HG03378 (cell line): ENCODE measurements around the gene FAM118B.

Source experiments
- ATAC-seq: cut with Tn5 transposase; IDR thresholded peaks from one replicate; pipeline ENCODE4 v1.9.1; 2021; ENCODE audit warnings: mild to moderate bottlenecking, moderate library complexity; ENCODE audit not compliant: unreplicated experiment

The FAM118B gene

GRCh38 chr11:126268361-126268707 is 56.8 kb downstream of the FAM118B start:
- no peak for ATAC-seq

GRCh38 chr11:126268708-126269579 is 57.4 kb downstream of the FAM118B start, which contains the start of the genes FOXRED1 and SRPRA:
FOXRED1 (plus strand) TSS chr11:126269154; CDS start chr11:126269207, 53 bp downstream.
SRPRA (minus strand) TSS chr11:126268895; CDS start chr11:126268804, 91 bp downstream.
- peak; percentile 94 for ATAC-seq

- no peak for ATAC-seq
These were observed 65.7 kb downstream of the FAM118B start for GRCh38 chr11:126277322-126277721.

GRCh38 chr11:126277780-126278179 is 66.2 kb downstream of the FAM118B start:
- ATAC-seq = no peak

- ATAC-seq = no peak
These were observed 67.6 kb downstream of the FAM118B start for GRCh38 chr11:126279191-126279590.

GRCh38 chr11:126280595-126280994 is 69.0 kb downstream of the FAM118B start:
- ATAC-seq = no peak

- no peak for ATAC-seq
These were observed 69.7 kb downstream of the FAM118B start for GRCh38 chr11:126281245-126281644.

GRCh38 chr11:126281666-126282175 is 70.1 kb downstream of the FAM118B start:
- no peak for ATAC-seq

GRCh38 chr11:126282361-126282735 is 70.8 kb downstream of the FAM118B start:
- ATAC-seq = no peak

- ATAC-seq = peak; percentile 38
These were observed 71.4 kb downstream of the FAM118B start, which contains the start of gene TIRAP for GRCh38 chr11:126282736-126283591. TIRAP (plus strand) TSS chr11:126283093; CDS start chr11:126290895, 7,802 bp downstream.

- peak; percentile 79 for ATAC-seq
These were observed 73.2 kb downstream of the FAM118B start for GRCh38 chr11:126284829-126285228.

- ATAC-seq = no peak
These were observed 76.7 kb downstream of the FAM118B start for GRCh38 chr11:126288237-126288636.

GRCh38 chr11:126290887-126291286 is 79.3 kb downstream of the FAM118B start:
- no peak for ATAC-seq

- no peak for ATAC-seq
These were observed 82.1 kb downstream of the FAM118B start for GRCh38 chr11:126293726-126294125.

- no peak for ATAC-seq
These were observed 85.4 kb downstream of the FAM118B start for GRCh38 chr11:126297004-126297403.

GRCh38 chr11:126303623-126304456 is 92.3 kb downstream of the FAM118B start, which contains the start of gene DCPS:
DCPS (plus strand) TSS chr11:126304060; CDS start chr11:126304081, 21 bp downstream.
- ATAC-seq = peak; percentile 73

GRCh38 chr11:126304457-126305075 is 93.0 kb downstream of the FAM118B start:
- ATAC-seq = peak; percentile 39

GRCh38 chr11:126305699-126306098 is 94.1 kb downstream of the FAM118B start:
- ATAC-seq = peak; percentile 55

- ATAC-seq = no peak
These were observed 96.1 kb downstream of the FAM118B start for GRCh38 chr11:126307706-126308105.

- ATAC-seq = no peak
These were observed 96.7 kb downstream of the FAM118B start for GRCh38 chr11:126308271-126308671.
